ENCODE measurements around the gene TMEM229A. TPM values are rescaled to one million over a fixed set of nuclear protein-coding genes. Genes with fewer than 3 reads are reported as not detected.
"Not testable (repeated sequence)": the region's sequence is repeated elsewhere in the genome, so short reads cannot be mapped to it uniquely, and the experiment has no call there.

The TMEM229A gene
- total and polyA plus RNA-seq, 10 of the 15 experiments (the other 5 are each of a cell fraction or from before 2014, with no cell fraction given), result not detected

DNA sequence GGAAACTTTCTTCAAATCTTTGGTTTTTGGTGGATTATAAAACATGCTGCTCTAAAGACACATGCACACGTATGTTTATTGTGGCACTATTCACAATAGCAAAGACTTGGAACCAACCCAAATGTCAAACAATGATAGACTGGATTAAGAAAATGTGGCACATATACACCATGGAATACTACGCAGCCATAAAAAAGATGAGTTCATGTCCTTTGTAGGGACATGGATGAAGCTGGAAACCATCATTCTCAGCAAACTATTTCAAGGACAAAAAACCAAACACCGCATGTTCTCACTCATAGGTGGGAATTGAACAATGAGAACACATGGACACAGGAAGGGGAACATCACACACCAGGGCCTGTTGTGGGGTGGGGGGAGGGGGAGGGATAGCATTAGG lies 8.5 kb downstream of the TMEM229A start:
- RAD21 ChIA-PET (ENCODE audit: unreplicated experiment); H3K79me2 ChIP-seq (ENCODE audit: control insufficient read depth, insufficient read depth, low read length); BruUV-seq (replicated peaks); H2AFZ ChIP-seq (ENCODE audit: control insufficient read depth, low read depth, low read length); H3K27me3 ChIP-seq (replicated peaks in 1 of 2; ENCODE audit: control insufficient read depth in 2 of 2, insufficient read depth in 2 of 2, low read length in 1 of 2); H4K20me1 ChIP-seq (ENCODE audit: control insufficient read depth, insufficient read depth); H3K4me1 ChIP-seq (ENCODE audit: control insufficient read depth, insufficient read depth, low read length); FAIRE-seq; ATAC-seq; H3K36me3 ChIP-seq (ENCODE audit: control insufficient read depth in 2 of 2, insufficient read depth in 2 of 2, low read length in 1 of 2); POLR2A ChIA-PET; SMC1A ChIA-PET (ENCODE audit: uncharacterized antibody, unreplicated experiment); DNase-seq (ENCODE audit: low read depth, low spot score); H3K4me3 ChIP-seq; in situ Hi-C loops (cut with MboI); CTCF ChIA-PET; H3K9ac ChIP-seq (ENCODE audit: control insufficient read depth, insufficient read depth, low read length); H3K27ac ChIP-seq (ENCODE audit: control insufficient read depth, insufficient read depth); H3K9me3 ChIP-seq (replicated peaks; ENCODE audit: control insufficient read depth, insufficient read depth, low read length); intact Hi-C loops (cut with micrococcal nuclease; ENCODE audit: unreplicated experiment); H3K4me2 ChIP-seq (ENCODE audit: control insufficient read depth, insufficient read depth): not testable (repeated sequence)
- WGBS (ENCODE audit: insufficient coverage, insufficient replicate concordance, low lambda C conversion rate, missing lambda C conversion rate), result 38% methylated on average over 2 of the region's 3 CpGs

DNA sequence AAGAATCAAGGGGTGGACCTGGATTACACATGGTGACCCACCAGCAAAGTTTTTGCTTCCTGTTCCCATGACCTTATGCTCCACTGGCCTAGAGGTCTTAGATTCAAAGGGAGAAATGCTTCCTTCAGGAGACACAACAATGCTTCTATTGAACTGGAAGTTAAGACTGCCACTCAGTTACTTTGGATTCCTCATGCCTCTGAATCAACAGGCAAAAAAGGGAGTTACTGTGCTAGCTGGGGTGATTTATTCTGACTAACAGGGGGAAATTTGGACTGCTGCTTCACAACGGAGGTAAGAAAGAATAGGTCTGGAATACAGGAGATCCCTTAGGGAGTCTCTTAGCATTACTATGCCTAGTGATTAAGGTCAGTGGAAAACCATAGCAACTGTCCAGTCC lies 10.3 kb downstream of the TMEM229A start:
- Histone ChIP-seq H3K4me2 (ENCODE audit: control insufficient read depth, insufficient read depth) (no peak overlapping the region), H3K27ac (ENCODE audit: control insufficient read depth, insufficient read depth) (no peak overlapping the region), H3K4me3 (no peak overlapping the region), H3K79me2 (ENCODE audit: control insufficient read depth, insufficient read depth, low read length) (no peaks in the 10 kb centered on the region), H3K9me3 (replicated peaks; ENCODE audit: control insufficient read depth, insufficient read depth, low read length) (no peaks in the 10 kb centered on the region), H2AFZ (ENCODE audit: control insufficient read depth, low read depth, low read length) (no peak overlapping the region), H4K20me1 (ENCODE audit: control insufficient read depth, insufficient read depth) (no peaks in the 10 kb centered on the region), H3K4me1 (ENCODE audit: control insufficient read depth, insufficient read depth, low read length) (no peaks in the 10 kb centered on the region), H3K9ac (ENCODE audit: control insufficient read depth, insufficient read depth, low read length) (no peak overlapping the region), H3K27me3 (replicated peaks in 1 of 2; ENCODE audit: control insufficient read depth in 2 of 2, insufficient read depth in 2 of 2, low read length in 1 of 2) (no peaks in the 10 kb centered on the region), H3K36me3 (ENCODE audit: control insufficient read depth in 2 of 2, insufficient read depth in 2 of 2, low read length in 1 of 2) (no peaks in the 10 kb centered on the region)
- ChIA-PET CTCF (no interaction called here), RAD21 (ENCODE audit: unreplicated experiment) (no interaction called here), POLR2A (no interaction called here), SMC1A (ENCODE audit: uncharacterized antibody, unreplicated experiment) (no interaction called here)
- no peak for ATAC-seq
- no peak for DNase-seq (ENCODE audit: low read depth, low spot score)
- 0% methylated on average over 1 of the region's 1 CpG for WGBS (ENCODE audit: insufficient coverage, insufficient replicate concordance, low lambda C conversion rate, missing lambda C conversion rate)
- in situ Hi-C loops (cut with MboI), result no loop called here
- BruUV-seq (replicated peaks), result no TSS peak
- FAIRE-seq, result no peak
- TF ChIP-seq NFIC (IDR thresholded peaks at IDR 0.05; ENCODE audit: low read depth, low read length), result no peak
- TF ChIP-seq ATF7 (IDR thresholded peaks at IDR 0.05; ENCODE audit: low read depth), result no peak
- TF ChIP-seq STAT1 (conservative IDR thresholded peaks at IDR 0.05), result no peak
- TF ChIP-seq RFX5 (IDR thresholded peaks at IDR 0.05; ENCODE audit: low read depth, low read length), result no peak
- no peak for TF ChIP-seq EED (IDR thresholded peaks at IDR 0.05; ENCODE audit: low read depth)
- no peak for TF ChIP-seq PAX5 (IDR thresholded peaks at IDR 0.05; ENCODE audit: borderline replicate concordance, low read depth, low read length)
- TF ChIP-seq BACH1 (IDR thresholded peaks at IDR 0.05; ENCODE audit: borderline replicate concordance), result no peak
- TF ChIP-seq ZNF207 (IDR thresholded peaks at IDR 0.05; ENCODE audit: borderline replicate concordance), result no peak
- no peak for TF ChIP-seq IKZF2 (IDR thresholded peaks at IDR 0.05)
- TF ChIP-seq SUZ12 (IDR thresholded peaks at IDR 0.05; ENCODE audit: unreplicated experiment), result no peak
- TF ChIP-seq, protein P1, sequence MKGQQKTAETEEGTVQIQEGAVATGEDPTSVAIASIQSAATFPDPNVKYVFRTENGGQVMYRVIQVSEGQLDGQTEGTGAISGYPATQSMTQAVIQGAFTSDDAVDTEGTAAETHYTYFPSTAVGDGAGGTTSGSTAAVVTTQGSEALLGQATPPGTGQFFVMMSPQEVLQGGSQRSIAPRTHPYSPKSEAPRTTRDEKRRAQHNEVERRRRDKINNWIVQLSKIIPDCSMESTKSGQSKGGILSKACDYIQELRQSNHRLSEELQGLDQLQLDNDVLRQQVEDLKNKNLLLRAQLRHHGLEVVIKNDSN (IDR thresholded peaks at IDR 0.05; ENCODE audit: borderline replicate concordance, extremely low read length, insufficient read depth, low read depth, low read length), result no peak
- intact Hi-C loops (cut with micrococcal nuclease; ENCODE audit: unreplicated experiment), result no loop called here
